Spleen (tissue), 7 donors: ENCODE results near the gene PHF21A.

Experiments
- CTCF ChIP-seq, 11 experiments: fragments of 200-600 bp in 7 of 11; fragments of 450-650 bp in 4 of 11; sonication (generic) in 4 of 11; IDR thresholded peaks in 8 of 11; conservative IDR thresholded peaks in 3 of 11; 1 replicate in 7 of 11; 2 replicates in 4 of 11; pipeline versions ENCODE4 v1.4.0 to v1.8.0; 2016 to 2021; ENCODE audit warnings: antibody characterized with exemption in 11 of 11, inconsistent platforms in 4 of 11, mild to moderate bottlenecking in 1 of 11
- POLR2A ChIP-seq, 3 donors: fragments of 450-650 bp; IDR thresholded peaks; one replicate each; pipeline ENCODE4 v1.5.1; 2017; ENCODE audit warnings: antibody characterized with exemption in 3 of 3, mild to moderate bottlenecking in 1 of 3
- POLR2AphosphoS5 ChIP-seq, 3 donors: sonication (generic); formaldehyde crosslinking; IDR thresholded peaks; one replicate each; pipeline ENCODE4 v1.5.1; 2017; ENCODE audit warnings: antibody characterized with exemption in 3 of 3
- donor health status: DM: no; HTN: no; CAD: no; lungs with moderate emphysema.
- donor health status: DM: no; HTN: no; CAD: no.
- donor health status: DM: no; HTN: no; CAD: no.

GRCh38 chr11:46160100-46160499, 38.8 kb upstream of the PHF21A start:
- TF ChIP-seq POLR2A (IDR thresholded peaks at IDR 0.05) (no peak), CTCF (IDR thresholded peaks at IDR 0.05 in 8 of 11, conservative IDR thresholded peaks at IDR 0.05 in 3 of 11) (no peak), POLR2AphosphoS5 (IDR thresholded peaks at IDR 0.05) (no peak)
